Ishikawa (cell line): ENCODE data around the gene CBR3.

Source experiments
- CEBPB ChIP-seq: IDR thresholded peaks from 2 replicates; pipeline ENCODE4 v1.6.1; 2012
- EGR1 ChIP-seq: IDR thresholded peaks from 2 replicates; pipeline ENCODE4 v1.6.1; 2012
- EP300 ChIP-seq: IDR thresholded peaks from 2 replicates; pipeline ENCODE4 v1.6.1; 2012; ENCODE audit warnings: borderline replicate concordance
- RAD21 ChIP-seq: IDR thresholded peaks from 2 replicates; pipeline ENCODE4 v1.6.1; 2012; ENCODE audit warnings: low read depth
- YY1 ChIP-seq: IDR thresholded peaks from 2 replicates; pipeline ENCODE4 v1.6.1; 2012; ENCODE audit warnings: low read depth
- ZBTB7A ChIP-seq: IDR thresholded peaks from 2 replicates; pipeline ENCODE4 v1.6.1; 2012; ENCODE audit warnings: low read depth

DNA sequence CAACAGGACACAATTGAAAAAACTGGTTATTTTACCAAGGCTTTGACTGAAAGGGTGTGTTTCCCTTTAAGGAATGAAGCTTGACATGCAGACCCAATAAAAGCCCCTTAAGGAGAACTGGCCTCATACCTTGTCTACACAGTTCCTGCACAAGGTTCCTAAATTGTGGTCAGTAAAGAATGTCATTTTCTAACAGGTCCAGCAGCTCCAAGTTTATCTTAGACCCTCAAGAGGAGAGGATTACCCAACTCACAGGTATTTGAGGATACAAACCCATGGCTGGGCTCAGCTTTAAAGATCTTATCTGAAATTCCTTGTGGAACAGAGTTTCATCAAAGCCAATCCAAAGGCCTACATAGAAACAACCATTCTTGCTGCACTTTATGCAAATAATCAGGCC is 31.4 kb upstream of the CBR3 start:
- TF ChIP-seq CEBPB = no peak
- TF ChIP-seq EGR1 = no peak
- no peak for TF ChIP-seq ZBTB7A
- no peak for TF ChIP-seq EP300
- TF ChIP-seq YY1 = no peak
- no peak for TF ChIP-seq RAD21
